Activated naive CD4-positive, alpha-beta T cell treated with anti-CD3 and anti-CD28 coated beads, Interleukin-2, amount 50 U/mL, for 16 hours (primary cell): ENCODE measurements around the gene SCRT2.

Experiments
- DNase-seq: peaks from one replicate; pipeline ENCODE4 v3.0.0-alpha.2; 2020

Gene SCRT2

DNA sequence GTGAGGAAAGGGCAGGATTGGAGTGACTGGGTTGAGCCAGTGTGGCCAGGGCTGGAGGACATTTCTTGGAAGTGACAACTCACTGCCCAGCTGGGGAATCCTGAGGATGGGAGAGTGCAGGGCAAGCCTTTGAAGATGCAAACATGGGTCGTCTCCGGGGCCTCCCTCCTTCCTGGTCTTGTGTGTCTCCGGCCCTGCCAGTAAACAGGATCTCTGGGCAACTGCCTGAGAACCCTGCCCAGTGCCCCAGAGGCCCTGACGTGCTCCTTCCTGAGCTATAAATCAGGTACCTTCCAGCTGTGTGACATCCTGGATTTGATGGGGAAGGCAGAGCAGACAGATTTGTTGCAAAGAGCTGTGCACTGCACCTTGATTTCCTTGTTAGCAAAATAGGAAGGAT, 52.6 kb downstream of the SCRT2 start:
- DNase-seq: no peak

DNA sequence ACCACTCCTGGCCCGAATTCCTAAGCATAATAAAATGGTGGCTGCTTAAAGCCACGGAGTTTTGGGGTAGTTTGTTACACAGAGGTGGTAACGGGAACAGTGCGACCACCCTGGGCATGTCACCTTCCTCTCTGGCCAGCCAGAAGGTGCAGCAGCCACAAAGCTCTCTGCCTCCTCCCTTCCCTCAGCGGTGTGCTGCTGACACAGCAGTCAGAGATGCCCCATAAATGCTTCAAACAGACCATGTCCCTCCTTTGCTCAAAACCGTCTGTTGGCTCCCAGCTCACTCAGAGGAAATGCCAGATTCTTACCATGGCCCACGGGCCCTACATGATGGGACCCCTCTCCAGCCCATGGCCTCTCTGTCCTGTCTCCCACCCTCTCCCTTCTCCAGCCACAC, 53.4 kb downstream of the SCRT2 start:
- DNase-seq: no peak

GRCh38 chr20:621125-621756, 54.4 kb downstream of the SCRT2 start:
- DNase-seq: no peak

DNA sequence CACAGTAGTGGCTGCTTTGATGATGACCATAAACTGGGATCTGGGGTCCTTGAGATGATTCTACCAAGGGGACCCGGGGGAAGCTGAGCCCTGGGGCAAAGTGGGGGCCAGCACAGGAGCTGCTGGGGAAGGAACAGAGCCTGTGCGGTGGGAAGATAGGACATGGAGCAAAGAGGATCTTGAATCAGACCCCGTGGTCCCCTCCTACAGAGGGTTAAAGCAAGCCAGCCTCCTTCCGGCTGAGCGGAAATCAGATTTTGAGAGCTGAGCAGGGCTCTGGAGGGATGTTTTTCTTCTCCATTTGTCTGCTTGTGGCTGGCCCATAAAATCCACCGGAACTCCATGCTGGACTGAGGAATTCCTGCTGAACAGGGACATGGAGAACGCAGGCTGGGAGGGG, 55.4 kb downstream of the SCRT2 start:
- DNase-seq: no peak

- DNase-seq: no peak
These were observed 56.6 kb downstream of the SCRT2 start for GRCh38 chr20:618980-619379.

DNA sequence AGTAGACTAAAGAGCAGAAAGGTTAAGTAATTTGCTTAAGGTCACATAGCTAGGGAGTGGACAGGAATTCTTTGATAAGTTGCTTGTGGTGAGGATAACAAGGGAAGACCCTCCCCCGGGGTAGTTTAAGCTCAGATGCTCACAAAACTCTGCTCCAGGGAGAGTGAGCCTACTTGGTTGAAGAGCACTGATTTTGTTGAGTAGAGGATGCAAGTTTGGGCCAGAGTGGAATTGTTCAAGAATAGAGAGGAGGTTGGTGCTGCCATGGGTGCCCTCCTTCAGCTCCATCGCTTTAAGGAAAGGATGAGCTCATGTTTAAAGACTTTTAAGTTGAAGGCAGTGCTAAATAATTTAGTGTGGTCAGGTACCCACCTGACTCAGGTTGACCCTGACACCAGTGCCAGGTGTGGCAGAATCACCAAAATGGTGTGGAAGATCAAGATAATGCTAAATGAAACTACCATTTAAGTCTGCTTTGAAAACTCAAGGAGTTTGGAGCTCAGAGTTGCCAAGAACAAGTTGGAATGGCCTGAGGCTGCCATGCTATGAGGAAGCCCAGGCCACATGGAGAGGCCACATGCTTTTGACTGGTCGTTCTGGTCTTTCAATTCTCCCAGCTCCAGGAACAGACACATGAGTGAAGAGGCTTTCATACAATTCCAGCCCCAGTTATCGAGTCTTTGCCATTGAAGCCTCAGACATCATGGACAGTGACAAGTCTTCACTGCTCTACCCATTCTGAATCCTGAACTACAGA, 57.5 kb downstream of the SCRT2 start:
- DNase-seq: no peak

GRCh38 chr20:615514-615913, 60.1 kb downstream of the SCRT2 start:
- no peak for DNase-seq

- no peak for DNase-seq
These were observed 63.8 kb downstream of the SCRT2 start for GRCh38 chr20:611843-612185.
